ACC112 (cell line): ENCODE measurements around the gene MOB3C.
"Not testable (repeated sequence)": the region's sequence is repeated elsewhere in the genome, so short reads cannot be mapped to it uniquely, and the experiment has no call there.

Experiments
- H2AFZ ChIP-seq: fragments of 200-600 bp; sonication (generic); one replicate; pipeline ENCODE4 v1.6.0; 2017; ENCODE audit warnings: antibody characterized with exemption, low read length; ENCODE audit not compliant: unreplicated experiment
- H3K27ac ChIP-seq: fragments of 200-600 bp; sonication (generic); 2 replicates; pipeline ENCODE4 v1.5.1; 2014; ENCODE audit warnings: low read depth, mild to moderate bottlenecking, antibody characterized with exemption, low read length, moderate library complexity
- H3K27me3 ChIP-seq: fragments of 200-600 bp; sonication (generic); 2 replicates; pipeline ENCODE4 v1.6.1; 2014; ENCODE audit warnings: mild to moderate bottlenecking, antibody characterized with exemption, low read length, moderate library complexity, mixed read lengths; ENCODE audit not compliant: insufficient read depth
- H3K36me3 ChIP-seq: fragments of 200-600 bp; sonication (generic); 2 replicates; pipeline ENCODE4 v1.6.1; 2016; ENCODE audit warnings: mild to moderate bottlenecking, antibody characterized with exemption, low read length, moderate library complexity, mixed read lengths; ENCODE audit not compliant: insufficient read depth
- H3K4me1 ChIP-seq: fragments of 200-600 bp; sonication (generic); one replicate; pipeline ENCODE4 v1.6.1; 2016; ENCODE audit warnings: low read length, mixed read lengths; ENCODE audit not compliant: insufficient read depth, unreplicated experiment, control insufficient read depth
- H3K4me3 ChIP-seq: fragments of 200-600 bp; sonication (generic); 2 replicates; pipeline ENCODE4 v1.5.1; 2014; ENCODE audit warnings: mild to moderate bottlenecking, low read depth, low read length
- H3K79me2 ChIP-seq: fragments of 200-600 bp; sonication (generic); one replicate; pipeline ENCODE4 v1.6.0; 2016; ENCODE audit warnings: low read length; ENCODE audit not compliant: control insufficient read depth, unreplicated experiment, insufficient read depth

The MOB3C gene

GRCh38 chr1:46652321-46653100, 35.9 kb upstream of the MOB3C start:
- Histone ChIP-seq H2AFZ (no peak overlapping the region), H3K4me1 (no peaks in the 10 kb centered on the region), H3K27ac (no peak overlapping the region), H3K4me3 (no peak overlapping the region), H3K79me2 (no peaks in the 10 kb centered on the region), H3K36me3 (peaks cover 54% of the 10 kb centered on the region), H3K27me3 (no peaks in the 10 kb centered on the region)

DNA sequence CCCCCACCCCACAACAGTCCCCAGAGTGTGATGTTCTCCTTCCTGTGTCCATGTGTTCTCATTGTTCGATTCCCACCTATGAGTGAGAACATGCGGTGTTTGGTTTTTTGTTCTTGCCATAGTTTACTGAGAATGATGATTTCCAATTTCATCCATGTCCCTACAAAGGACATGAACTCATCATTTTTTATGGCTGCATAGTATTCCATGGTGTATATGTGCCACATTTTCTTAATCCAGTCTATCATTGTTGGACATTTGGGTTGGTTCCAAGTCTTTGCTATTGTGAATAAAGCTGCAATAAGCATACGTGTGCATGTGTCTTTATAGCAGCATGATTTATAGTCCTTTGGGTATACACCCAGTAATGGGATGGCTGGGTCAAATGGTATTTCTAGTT, 34.5 kb upstream of the MOB3C start:
- H3K79me2 ChIP-seq, H2AFZ ChIP-seq, H3K4me3 ChIP-seq, H3K4me1 ChIP-seq, H3K27me3 ChIP-seq, H3K27ac ChIP-seq: not testable (repeated sequence)
- peaks cover 47% of the 10 kb centered on the region for H3K36me3 ChIP-seq

DNA sequence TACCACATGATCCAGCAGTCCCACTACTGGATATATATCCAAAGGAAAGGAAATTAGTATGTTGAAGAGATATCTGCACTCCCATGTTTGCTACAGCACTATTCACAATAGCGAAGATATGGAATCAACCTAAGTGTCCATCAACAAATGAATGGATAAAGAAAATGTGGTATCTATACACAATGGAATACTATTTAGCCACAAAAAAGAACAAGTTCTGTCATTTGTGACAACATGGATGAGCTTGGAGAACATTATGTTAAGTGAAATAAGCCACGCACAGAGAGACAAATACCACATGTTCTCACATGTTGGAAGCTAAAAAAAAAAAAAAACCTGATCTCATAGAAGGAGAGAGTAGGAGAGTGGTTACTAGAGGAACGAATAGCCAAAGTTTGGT, 33.9 kb upstream of the MOB3C start:
- no peak overlapping the region for H3K27ac ChIP-seq
- H3K36me3 ChIP-seq, result peaks cover 41% of the 10 kb centered on the region
- no peak overlapping the region for H2AFZ ChIP-seq
- no peaks in the 10 kb centered on the region for H3K4me1 ChIP-seq
- H3K4me3 ChIP-seq, result no peak overlapping the region
- H3K27me3 ChIP-seq, result no peaks in the 10 kb centered on the region
- no peaks in the 10 kb centered on the region for H3K79me2 ChIP-seq

DNA sequence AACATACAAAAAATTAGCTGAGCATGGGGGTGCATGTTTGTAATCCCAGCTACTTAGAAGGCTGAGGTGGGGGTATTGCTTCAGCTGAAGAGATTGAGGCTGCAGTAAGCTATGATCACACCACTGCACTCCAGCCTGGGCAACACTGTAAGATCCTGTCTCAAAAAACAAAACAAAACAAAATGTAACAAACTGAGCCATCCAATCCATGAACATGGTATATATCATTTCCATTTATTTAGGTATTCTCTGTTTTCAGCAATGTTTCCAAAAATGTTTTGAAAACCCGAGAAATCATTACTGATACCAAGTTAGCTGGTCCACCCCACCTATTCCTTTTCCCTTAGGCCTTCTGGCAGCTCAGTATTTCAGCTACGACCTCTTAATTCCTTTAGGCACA, 33.2 kb upstream of the MOB3C start:
- Histone ChIP-seq H3K27me3 (no peaks in the 10 kb centered on the region), H3K36me3 (peaks cover 35% of the 10 kb centered on the region), H3K27ac (no peak overlapping the region), H3K4me3 (no peak overlapping the region), H3K79me2 (no peaks in the 10 kb centered on the region), H2AFZ (no peak overlapping the region), H3K4me1 (no peaks in the 10 kb centered on the region)

DNA sequence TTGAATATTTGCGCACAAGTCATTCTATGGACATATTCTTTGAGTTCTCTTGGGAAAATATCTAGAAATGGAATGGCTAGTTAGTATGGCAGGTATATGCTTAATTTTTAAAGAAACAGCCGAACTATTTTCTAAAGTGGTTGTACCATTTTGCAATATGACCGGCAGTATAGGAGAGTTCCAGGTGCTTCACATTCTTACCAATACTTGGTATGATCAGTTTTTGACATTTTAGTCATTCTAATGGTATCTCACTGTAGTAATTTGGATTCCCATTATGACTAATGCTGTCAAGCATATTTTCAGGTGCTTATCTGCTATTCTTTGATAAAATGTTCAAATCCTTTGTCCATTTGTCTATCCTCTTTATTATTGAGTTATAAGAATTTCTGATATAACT, 31.0 kb upstream of the MOB3C start:
- no peak overlapping the region for H3K4me3 ChIP-seq
- no peaks in the 10 kb centered on the region for H3K27me3 ChIP-seq
- no peaks in the 10 kb centered on the region for H3K79me2 ChIP-seq
- H3K36me3 ChIP-seq, result peaks cover 30% of the 10 kb centered on the region
- peaks cover 12% of the 10 kb centered on the region for H3K4me1 ChIP-seq
- H3K27ac ChIP-seq, result no peak overlapping the region
- no peak overlapping the region for H2AFZ ChIP-seq

DNA sequence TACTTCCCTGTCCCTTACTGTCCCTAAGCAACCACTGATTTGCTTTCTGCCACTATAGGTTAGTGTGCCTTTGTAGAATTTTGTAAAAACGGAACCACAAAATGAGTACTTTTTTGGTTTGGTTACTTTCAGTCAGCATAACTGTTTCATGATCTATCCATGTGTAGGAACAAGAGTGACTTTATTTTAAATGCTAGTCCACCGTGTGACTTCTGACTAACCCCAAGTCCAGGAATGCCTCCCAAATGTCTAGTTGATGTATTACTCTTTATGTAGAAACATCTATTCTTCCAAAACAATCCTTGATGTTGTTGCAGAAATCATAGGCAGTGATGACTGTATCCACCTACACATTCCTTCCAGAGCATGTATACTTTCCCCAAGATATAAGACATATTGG, 30.2 kb upstream of the MOB3C start:
- peaks cover 23% of the 10 kb centered on the region for H3K36me3 ChIP-seq
- H3K79me2 ChIP-seq, result no peaks in the 10 kb centered on the region
- peaks cover 12% of the 10 kb centered on the region for H3K4me1 ChIP-seq
- no peaks in the 10 kb centered on the region for H3K27me3 ChIP-seq
- H3K4me3 ChIP-seq, result no peak overlapping the region
- H3K27ac ChIP-seq, result no peak overlapping the region
- H2AFZ ChIP-seq, result no peak overlapping the region

- Histone ChIP-seq H3K4me3 (no peak overlapping the region), H2AFZ (no peak overlapping the region), H3K4me1 (peaks cover 12% of the 10 kb centered on the region), H3K27me3 (no peaks in the 10 kb centered on the region), H3K79me2 (no peaks in the 10 kb centered on the region), H3K36me3 (peaks cover 22% of the 10 kb centered on the region), H3K27ac (no peak overlapping the region)
These were observed 29.7 kb upstream of the MOB3C start for GRCh38 chr1:46646331-46646730.

DNA sequence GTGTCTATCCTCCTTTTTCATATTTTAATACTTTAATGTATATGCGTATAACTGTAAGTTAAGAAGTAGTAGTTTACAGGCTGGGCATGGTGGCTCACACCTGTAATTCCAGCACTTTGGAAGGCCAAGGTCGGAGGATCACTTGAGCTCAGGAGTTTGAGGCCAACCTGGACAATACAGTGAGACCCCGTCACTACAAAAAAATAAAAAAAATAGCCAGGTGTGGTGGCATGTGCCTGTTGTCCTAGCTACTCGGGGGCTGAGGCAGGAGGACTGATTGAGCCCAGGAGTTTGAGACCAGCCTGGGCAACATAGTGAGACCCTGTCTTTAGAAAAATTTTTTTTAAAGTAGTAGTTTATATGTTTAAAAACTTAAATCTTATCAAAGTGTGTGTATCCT, 29.2 kb upstream of the MOB3C start:
- Histone ChIP-seq H3K27ac (no peak overlapping the region), H3K4me3 (no peak overlapping the region), H3K27me3 (no peaks in the 10 kb centered on the region), H2AFZ (no peak overlapping the region), H3K79me2 (no peaks in the 10 kb centered on the region), H3K36me3 (peaks cover 22% of the 10 kb centered on the region), H3K4me1 (peaks cover 12% of the 10 kb centered on the region)

- Histone ChIP-seq H3K4me1 (peaks cover 12% of the 10 kb centered on the region), H3K36me3 (peaks cover 5% of the 10 kb centered on the region), H3K27ac (peak overlapping the region; percentile 36; the same call in 1 of the 2 replicates), H2AFZ (no peak overlapping the region), H3K79me2 (no peaks in the 10 kb centered on the region), H3K4me3 (0 out of 2 replicates have a peak overlapping the region, but pooled peaks have one; percentile 7), H3K27me3 (no peaks in the 10 kb centered on the region)
These were observed 26.8 kb upstream of the MOB3C start for GRCh38 chr1:46643368-46643775.

- H3K27me3 ChIP-seq, result no peaks in the 10 kb centered on the region
- H3K4me3 ChIP-seq, result no peak overlapping the region
- H3K36me3 ChIP-seq, result no peaks in the 10 kb centered on the region; the same call in 1 of the 2 replicates
- peaks cover 12% of the 10 kb centered on the region for H3K4me1 ChIP-seq
- no peak overlapping the region for H2AFZ ChIP-seq
- no peaks in the 10 kb centered on the region for H3K79me2 ChIP-seq
- H3K27ac ChIP-seq, result no peak overlapping the region
These were observed 25.6 kb upstream of the MOB3C start for GRCh38 chr1:46642115-46642680.

GRCh38 chr1:46639547-46639946, 22.9 kb upstream of the MOB3C start:
- Histone ChIP-seq H3K27me3 (no peaks in the 10 kb centered on the region), H3K27ac (no peak overlapping the region), H3K36me3 (peaks cover 6% of the 10 kb centered on the region), H3K79me2 (no peaks in the 10 kb centered on the region), H3K4me1 (peaks cover 12% of the 10 kb centered on the region), H2AFZ (no peak overlapping the region), H3K4me3 (no peak overlapping the region)
